Activated T-cell treated with anti-CD3 and anti-CD28 coated beads for 48 hours (primary cell): ENCODE data around the gene DAB1.

ENCODE experiments used
- DNase-seq: peaks from one replicate; pipeline ENCODE4 v3.0.0-alpha.2; 2020; ENCODE audit warnings: low read depth

Gene DAB1

GRCh38 chr1:56975446-56975845 lies 448.4 kb downstream of the DAB1 start:
- no peak for DNase-seq

GRCh38 chr1:56973923-56974742 lies 449.7 kb downstream of the DAB1 start:
- no peak for DNase-seq

GRCh38 chr1:56972976-56973375 lies 450.9 kb downstream of the DAB1 start:
- DNase-seq = no peak

- DNase-seq = no peak
These were observed 453.6 kb downstream of the DAB1 start for GRCh38 chr1:56970280-56970679.

- DNase-seq = no peak
These were observed 454.9 kb downstream of the DAB1 start for GRCh38 chr1:56968878-56969495.

GRCh38 chr1:56967900-56968832 lies 455.7 kb downstream of the DAB1 start:
- no peak for DNase-seq

GRCh38 chr1:56967355-56967754 lies 456.5 kb downstream of the DAB1 start:
- no peak for DNase-seq

GRCh38 chr1:56966698-56966999 lies 457.2 kb downstream of the DAB1 start:
- no peak for DNase-seq

- DNase-seq = no peak
These were observed 457.8 kb downstream of the DAB1 start, which contains the start of gene C8B for GRCh38 chr1:56965916-56966697. TSS of gene C8B (minus strand) at chr1:56966015. CDS start at chr1:56965948, 67 bp downstream.

- no peak for DNase-seq
These were observed 458.7 kb downstream of the DAB1 start for GRCh38 chr1:56965191-56965590.

- no peak for DNase-seq
These were observed 459.4 kb downstream of the DAB1 start for GRCh38 chr1:56964349-56965017.

- no peak for DNase-seq
These were observed 460.2 kb downstream of the DAB1 start for GRCh38 chr1:56963667-56964066.

- no peak for DNase-seq
These were observed 462.4 kb downstream of the DAB1 start for GRCh38 chr1:56961426-56961825.

GRCh38 chr1:56958526-56958925 lies 465.3 kb downstream of the DAB1 start:
- DNase-seq = no peak

- DNase-seq = no peak
These were observed 465.9 kb downstream of the DAB1 start for GRCh38 chr1:56957931-56958330.

GRCh38 chr1:56954664-56955063 lies 469.2 kb downstream of the DAB1 start:
- DNase-seq = no peak

GRCh38 chr1:56953386-56953785 lies 470.5 kb downstream of the DAB1 start:
- DNase-seq = no peak

GRCh38 chr1:56952501-56952900 lies 471.4 kb downstream of the DAB1 start:
- DNase-seq = no peak

- DNase-seq = no peak
These were observed 475.3 kb downstream of the DAB1 start for GRCh38 chr1:56948403-56949023.
